GM10847 (cell line): ENCODE data around the gene JDP2.

Source experiments
- POLR2A ChIP-seq: IDR thresholded peaks from 2 replicates; pipeline ENCODE4 v1.6.1; 2011; ENCODE audit not compliant: insufficient read length; ENCODE audit errors: extremely low read depth

JDP2 gene

GRCh38 chr14:75401361-75401760 lies 26.5 kb upstream of the JDP2 start:
- no peak for TF ChIP-seq POLR2A

DNA sequence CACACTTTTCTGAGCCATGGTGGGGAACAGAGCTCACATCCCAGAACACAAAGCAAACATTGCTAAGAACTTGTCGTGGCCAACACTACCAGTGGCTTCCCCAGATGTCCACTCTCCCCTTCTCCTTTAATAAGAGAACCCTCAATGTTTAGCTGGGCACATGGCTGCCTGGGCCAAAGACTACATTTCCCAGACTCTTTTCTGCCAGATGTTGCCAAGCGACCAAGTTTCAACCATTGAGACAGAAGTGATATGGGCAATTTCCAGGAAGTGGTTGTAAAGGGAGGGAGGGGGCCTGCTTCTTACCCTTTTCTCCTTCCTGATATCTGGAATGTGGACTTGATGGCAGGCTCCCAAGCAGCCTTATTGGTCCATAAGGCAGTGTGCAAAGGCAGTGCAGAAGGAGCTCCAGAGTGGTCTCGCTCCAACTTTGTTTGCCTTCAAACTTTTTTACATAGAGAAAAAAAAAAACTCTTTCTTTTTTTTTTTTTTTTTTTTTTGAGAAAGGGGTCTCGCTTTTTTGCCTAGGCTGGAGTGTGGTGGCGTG lies 24.9 kb upstream of the JDP2 start:
- TF ChIP-seq POLR2A = no peak

DNA sequence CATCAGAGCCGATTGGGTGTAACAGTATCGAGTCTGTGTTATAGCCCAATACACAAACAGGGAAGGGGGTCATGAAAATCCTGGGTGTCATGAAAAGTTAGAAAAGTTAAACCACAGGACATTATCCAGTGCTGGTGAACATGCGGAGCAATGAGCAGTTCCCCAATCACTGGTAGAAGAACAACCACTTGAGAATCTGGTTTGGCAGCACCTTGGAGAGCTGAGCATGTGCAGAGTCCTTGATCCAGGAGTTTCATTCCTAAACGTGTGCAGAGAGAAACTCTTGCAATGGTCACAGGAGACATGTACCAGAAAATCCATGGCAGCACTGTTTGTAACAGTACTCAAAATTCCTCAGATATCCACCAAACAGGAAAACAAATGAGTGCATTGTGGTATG lies 23.0 kb upstream of the JDP2 start:
- no peak for TF ChIP-seq POLR2A

GRCh38 chr14:75406102-75406501 lies 21.7 kb upstream of the JDP2 start:
- TF ChIP-seq POLR2A = no peak

DNA sequence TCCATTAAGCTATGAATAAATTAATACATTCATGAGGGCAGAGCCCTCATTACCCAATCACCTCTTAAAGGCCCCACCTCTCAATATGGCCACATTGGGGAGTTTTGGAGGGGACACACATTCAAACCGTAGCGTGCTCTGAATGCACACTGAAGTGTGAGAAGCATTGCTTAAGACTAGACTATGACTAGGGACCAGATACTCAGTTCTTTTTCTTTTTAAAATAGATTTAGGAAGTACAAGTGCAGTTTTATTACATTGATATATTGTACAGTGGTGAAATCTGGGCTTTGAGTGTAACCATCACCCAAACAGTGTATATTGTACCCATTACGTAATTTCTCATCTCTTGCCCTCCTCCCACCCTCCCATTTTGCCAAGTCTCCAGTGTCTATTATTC lies 21.0 kb upstream of the JDP2 start:
- TF ChIP-seq POLR2A = no peak

GRCh38 chr14:75409316-75410205 lies 18.3 kb upstream of the JDP2 start:
- no peak for TF ChIP-seq POLR2A

DNA sequence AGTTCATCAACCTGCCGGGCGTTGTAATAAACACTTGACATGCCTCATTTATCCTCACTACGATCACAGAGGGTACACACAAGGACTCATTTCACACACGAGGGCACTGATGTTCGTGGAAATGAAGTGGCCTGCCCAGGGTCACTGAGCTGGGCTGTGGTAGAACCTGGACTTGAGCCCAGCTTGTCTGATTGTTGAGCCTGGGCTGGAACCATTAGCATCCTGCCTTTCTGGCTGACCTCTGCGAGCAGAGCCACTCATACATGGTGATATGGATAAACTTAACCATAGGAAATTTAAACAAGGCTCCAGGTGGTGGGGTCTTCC lies 16.6 kb upstream of the JDP2 start:
- TF ChIP-seq POLR2A = no peak

- no peak for TF ChIP-seq POLR2A
Measured at GRCh38 chr14:75413013-75413412, 14.8 kb upstream of the JDP2 start.

DNA sequence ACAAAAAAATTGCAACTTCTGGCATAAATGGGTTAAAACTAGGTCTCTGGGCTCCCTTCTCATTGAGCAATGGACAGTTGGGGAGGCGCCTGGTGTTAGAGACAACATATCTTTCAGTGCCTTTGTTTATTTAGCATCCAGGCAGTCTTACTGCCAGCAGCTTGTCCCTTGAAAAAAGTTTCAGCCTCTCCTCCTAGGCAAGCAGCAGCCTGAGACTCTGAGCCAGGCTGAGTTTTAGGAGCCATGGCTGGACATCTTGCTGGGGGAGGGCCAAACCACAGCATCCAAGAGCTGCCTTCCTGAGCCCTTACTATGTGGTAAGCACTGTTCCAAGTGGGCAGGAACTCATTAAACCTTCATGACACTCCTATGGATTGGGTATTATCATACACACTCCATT lies 10.1 kb upstream of the JDP2 start:
- no peak for TF ChIP-seq POLR2A

- TF ChIP-seq POLR2A = no peak
Measured at GRCh38 chr14:75418850-75419768, 8.7 kb upstream of the JDP2 start.

DNA sequence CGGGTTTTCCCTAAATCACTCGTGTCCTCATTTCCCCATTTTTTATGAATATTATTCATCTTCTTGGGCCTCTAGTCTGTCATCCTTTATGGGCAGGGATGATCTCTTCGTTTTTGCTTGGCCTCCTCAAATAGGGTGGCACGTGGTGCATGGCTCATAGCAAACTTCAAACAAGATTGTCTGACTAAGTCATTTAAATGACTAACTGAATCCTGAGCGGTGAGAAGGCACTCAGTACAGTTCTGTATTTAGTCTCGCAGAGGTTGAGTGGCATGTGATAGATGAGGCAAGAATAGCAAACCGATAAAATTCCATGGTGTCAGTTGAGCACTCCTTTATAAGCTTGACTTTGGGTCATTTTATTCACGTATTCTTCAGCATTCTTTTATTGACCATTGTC lies 5.7 kb upstream of the JDP2 start:
- TF ChIP-seq POLR2A = no peak

- TF ChIP-seq POLR2A = no peak
Measured at GRCh38 chr14:75424496-75424895, 3.3 kb upstream of the JDP2 start.

GRCh38 chr14:75425446-75425845 lies 2.4 kb upstream of the JDP2 start:
- no peak for TF ChIP-seq POLR2A

DNA sequence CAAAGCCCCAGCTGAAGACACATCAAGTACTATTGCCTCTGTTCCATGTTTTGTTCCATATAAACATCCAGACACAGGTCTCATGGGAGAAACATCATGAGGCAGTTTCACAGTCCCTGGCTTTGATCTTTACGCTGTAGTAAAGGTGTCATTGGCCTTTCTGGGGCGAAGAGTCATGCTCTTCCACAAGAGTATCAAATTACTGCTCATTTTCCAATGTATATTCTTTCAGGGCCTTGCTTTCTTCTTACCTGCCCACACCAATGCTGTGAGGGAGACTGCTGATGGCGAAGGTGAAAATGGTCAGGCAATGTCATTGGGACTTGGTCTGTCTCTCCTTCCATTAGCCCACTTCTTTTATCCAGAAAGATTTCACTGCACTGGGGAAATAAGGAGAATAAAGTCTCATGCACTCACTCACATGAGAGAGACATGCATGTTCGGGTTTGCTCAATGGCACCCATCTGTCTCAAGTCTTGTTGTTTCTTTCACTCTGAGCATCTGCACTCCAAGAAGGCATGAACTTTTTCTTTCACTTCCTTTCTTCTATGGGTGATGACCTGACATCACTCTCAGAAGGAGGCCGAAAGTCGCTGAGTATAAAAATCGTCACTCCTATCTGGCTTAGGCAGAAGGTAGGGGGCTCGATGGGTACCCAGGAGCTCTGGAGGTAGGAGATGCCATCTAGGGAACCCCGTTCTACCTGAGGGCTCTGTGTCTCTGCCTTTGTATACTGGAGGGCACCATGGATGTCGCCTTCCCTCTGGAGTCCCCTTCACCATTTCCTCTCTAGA lies 1.3 kb upstream of the JDP2 start:
- TF ChIP-seq POLR2A = no peak

GRCh38 chr14:75427126-75427481 lies 718 bp upstream of the JDP2 start:
- no peak for TF ChIP-seq POLR2A
